Measurements from ENCODE around the gene SYNPO.

SYNPO gene, protein sequence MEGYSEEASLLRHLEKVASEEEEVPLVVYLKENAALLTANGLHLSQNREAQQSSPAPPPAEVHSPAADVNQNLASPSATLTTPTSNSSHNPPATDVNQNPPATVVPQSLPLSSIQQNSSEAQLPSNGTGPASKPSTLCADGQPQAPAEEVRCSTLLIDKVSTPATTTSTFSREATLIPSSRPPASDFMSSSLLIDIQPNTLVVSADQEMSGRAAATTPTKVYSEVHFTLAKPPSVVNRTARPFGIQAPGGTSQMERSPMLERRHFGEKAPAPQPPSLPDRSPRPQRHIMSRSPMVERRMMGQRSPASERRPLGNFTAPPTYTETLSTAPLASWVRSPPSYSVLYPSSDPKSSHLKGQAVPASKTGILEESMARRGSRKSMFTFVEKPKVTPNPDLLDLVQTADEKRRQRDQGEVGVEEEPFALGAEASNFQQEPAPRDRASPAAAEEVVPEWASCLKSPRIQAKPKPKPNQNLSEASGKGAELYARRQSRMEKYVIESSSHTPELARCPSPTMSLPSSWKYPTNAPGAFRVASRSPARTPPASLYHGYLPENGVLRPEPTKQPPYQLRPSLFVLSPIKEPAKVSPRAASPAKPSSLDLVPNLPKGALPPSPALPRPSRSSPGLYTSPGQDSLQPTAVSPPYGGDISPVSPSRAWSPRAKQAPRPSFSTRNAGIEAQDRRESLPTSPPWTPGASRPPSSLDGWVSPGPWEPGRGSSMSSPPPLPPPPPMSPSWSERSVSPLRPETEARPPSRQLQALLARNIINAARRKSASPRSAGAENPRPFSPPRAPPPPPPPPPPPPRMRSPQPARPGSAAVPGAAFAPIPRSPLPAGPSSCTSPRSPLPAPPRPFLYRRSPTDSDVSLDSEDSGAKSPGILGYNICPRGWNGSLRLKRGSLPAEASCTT

DNA sequence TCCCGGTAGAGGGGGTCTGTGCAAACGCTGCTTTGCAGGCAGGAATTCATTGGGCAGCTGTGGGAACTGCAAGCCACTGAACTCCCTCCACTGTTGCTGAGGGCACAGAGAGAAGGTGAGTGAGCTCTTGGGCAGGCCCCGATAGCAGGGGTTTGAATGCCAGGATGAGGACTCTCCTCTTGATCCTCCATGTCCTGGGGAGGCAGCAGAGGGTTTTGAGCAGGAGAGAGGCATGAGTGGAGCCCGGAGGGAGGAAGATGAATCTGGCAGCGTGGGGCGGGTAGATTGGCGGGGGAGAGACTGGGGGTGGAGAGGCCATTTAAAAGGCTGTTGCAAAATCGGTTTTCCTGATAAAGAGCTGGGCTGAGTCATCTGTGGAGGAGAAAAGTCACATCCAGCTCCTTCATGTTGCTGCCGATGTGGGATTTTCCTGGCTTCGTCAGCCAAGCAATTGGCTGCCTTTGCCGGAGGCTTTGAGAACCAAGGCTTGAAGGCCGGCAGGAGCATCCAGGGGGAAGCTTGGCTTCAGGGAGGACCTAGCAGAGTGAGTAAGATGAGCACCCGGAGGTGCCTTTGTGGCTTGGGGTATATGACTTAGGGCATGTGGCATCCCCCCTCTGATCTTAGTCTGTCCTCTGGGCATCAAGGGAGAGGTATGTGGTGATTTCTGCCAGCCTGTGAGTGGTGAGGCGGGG lies at the start of gene SYNPO:
SYNPO (plus strand) TSS at position 350 of the 695 bp plus-strand sequence. CDS start 7,616 bp downstream, outside the sequence.
- DNase-seq (ENCODE audit: low spot score): peak; percentile 78

DNA sequence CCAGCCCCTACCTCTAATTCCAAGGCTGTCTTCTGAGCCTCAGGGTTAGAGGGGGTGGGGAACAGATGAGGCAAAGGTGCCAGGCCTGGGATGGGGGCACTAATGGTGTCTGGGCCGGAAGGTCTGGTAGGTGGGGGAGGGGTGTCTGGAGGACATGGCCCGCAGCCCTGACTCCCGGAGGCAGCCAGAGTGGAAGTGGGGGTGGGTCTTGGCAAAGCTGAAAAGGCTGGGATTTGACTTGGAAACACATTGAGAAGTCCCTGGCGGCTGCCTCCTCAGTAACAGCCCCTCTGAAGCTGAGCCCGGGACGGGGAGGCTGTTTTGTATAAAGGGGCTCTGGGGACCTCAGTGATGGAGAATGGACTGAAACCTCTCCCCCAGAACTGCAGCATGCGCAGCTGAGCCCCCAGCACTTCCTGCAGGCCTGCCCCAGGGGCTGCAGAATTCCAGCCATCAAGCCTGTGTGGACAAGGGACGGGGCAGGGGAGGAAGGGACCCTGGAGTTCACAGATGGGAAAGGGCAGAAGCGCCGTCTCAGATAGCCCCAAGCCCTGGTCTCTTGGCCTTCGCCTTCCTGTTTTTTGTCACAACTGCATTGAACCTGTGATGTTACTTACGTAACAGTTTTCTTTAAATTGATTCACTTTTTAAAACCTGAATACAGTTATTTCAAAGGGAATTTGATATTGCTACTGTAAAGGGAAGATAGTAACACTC lies 49.3 kb upstream of the SYNPO start:
- DNase-seq (ENCODE audit: low spot score): no peak

DNA sequence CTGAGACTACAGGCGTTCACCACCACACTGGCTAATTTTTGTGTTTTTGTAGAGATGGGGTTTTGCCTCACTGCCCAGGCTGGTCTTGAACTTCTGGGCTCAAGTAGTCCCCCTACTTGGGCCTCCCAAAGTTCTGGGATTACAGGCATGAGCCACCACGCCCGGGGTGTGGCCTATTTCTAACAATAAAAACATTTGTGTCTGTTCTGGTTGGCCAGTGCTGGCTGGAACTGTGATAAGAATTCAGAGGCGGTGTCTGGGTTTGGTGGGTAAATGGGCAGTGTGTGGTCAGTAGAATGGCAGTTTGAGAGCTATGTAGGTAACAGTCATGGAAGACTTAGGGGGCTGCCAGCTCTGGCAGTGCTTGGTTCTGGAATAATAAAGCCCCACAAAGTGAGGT lies 46.9 kb upstream of the SYNPO start:
- DNase-seq (ENCODE audit: low spot score): no peak

DNA sequence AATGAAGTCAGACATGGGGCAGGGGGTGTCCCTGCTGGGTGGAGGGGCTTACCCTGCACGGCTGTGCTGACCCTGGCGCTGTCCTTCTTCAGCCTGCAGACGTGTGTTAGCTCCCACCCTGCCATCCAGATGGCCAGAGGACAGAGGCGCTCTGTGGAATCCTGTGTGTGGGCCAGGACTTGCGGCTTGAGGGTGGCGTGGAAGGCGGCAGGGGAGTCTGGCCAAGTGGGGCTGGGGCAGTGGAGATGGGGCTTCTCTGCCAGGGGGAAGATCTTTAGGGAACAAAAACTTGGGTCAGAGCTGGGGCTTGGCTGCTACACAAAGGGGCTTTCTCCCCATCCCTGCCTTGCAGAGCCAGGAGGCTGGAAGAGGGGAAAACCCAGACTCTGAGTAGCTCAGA lies 46.5 kb upstream of the SYNPO start:
- no peak for DNase-seq (ENCODE audit: low spot score)

DNA sequence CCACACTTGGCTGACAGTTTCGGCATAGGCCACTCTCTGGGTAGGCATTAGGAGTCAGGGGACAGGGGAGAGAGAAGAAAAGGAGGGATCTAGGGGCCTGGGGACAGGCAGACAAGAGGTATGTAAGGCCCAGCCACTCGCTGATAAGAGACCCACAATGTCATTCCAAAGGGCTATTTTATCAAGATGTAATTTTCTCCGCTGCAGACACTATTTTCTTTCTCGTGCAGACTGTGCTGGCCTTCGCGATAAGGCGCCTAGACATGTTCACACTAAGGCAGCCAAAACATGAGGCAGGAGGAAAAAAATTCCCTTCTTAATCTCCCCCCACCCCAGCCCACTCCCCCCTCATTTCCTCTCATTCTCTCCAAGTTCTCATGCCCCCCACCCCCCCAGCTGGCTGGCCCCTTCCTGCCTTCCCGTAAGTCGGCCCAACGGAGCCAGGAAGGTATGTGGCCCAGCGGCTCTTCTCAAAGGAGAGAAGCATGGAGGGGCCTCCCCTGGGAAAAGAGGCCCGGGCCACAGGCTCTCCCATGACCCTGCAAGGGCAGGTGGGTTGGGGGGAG lies 44.9 kb upstream of the SYNPO start:
- no peak for DNase-seq (ENCODE audit: low spot score)

DNA sequence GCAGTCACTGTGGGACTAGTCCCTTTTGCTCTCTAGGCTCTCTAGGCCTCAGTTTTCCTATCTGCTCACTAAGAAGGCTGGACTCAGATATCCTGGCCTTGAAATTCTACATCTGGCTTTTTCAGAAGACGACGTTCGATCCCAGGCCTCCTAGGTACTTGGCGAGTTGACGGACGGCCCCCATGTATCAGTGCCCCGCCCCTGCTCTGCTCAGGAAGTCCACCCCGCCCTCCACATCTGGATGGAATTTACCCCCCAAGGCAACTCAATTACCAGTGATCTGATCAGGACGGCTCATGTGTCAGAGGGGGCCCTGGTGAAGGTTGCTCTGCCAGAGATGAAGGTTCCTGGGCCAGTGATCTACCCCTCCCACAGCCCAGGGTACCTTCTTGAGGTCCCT lies 44.1 kb upstream of the SYNPO start:
- no peak for DNase-seq (ENCODE audit: low spot score)

DNA sequence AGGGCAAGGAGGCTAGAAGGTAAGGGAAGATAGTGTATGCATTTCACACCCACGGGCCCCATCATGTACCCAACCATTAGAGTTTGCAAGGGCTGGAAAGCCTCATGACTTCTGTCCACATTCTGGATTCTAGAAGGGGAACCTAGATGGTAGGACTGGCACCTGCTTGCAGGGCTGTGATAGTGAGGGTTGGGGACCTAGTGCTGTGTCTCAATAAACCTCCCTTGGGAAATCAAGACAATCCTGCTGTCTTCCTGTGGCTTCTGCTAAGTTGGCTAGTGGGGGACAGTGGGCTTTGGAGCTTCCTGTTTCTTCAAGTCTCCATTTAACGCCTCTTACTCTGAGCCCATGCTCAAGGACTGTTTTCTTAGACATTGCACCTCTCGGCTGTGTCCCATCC lies 43.6 kb upstream of the SYNPO start:
- no peak for DNase-seq (ENCODE audit: low spot score)

DNA sequence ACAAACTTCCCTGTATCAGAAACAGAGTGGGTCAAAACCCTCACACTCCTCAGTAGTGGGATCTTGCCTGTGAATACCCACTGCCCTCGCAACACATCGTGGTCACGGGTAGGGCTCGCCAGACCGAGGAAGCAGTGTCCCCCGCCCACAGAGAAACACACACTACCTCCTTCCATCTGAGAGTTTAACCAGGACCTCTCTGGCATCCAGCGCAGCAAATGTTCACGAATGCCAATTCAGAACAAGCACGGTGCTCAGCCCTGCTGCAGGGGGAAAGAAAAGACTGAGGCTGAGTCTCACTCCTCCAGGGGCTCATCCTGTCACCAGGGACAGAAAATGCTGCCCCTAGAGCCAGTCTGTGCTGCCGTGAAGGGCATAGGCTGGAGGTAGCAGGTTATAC lies 42.5 kb upstream of the SYNPO start:
- DNase-seq (ENCODE audit: low spot score): no peak

GRCh38 chr5:150598821-150599273 lies 41.6 kb upstream of the SYNPO start:
- peak; percentile 46 for DNase-seq (ENCODE audit: low spot score)

DNA sequence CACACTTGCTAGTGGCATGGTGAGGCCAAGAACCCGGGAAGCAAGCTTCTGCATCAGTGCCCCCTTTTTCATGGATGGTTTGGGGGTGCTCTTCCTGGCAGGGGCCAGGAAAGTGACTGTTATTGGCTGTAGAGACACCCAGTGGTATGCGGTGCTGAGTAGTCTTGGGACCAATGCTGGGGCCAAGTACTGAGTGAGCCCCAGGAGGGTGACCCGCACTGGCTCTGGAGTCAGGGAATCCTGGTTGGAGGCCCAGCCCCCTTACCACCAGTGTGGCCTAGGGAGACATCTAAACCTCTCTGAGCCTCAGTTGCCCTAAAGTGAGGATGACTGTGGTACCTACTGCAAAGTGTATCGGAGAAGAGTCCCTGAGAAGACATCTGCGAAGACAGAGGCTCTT lies 41.2 kb upstream of the SYNPO start:
- no peak for DNase-seq (ENCODE audit: low spot score)

DNA sequence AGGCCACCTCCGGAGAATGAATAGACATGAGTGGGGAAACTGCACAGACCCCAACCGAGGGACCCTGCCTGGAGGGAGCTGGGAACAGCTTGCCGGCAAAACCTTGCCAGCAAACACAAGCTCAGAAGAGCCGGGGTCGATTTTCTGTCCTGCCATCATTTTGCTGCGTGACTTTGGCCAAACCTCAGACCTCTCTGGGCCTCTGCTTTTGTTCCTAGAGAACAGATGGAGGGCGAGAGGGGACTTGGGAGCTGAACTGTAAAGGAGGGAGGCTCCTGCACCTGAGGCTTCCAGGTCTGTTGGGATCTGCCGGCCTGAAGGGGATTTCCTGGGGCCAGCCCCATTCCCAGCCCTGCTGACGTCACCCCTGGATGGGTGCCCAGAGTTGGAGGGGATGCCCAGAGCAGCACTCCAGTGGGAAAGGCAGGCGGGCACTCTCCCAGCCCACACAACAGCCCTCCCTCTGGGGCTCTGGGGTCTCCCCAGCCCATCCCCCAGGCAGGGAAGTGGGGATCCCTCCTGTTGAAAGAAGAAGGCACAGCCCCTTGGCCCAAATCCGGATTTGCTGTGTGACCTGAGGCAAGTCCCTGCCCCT lies 40.4 kb upstream of the SYNPO start:
- no peak for DNase-seq (ENCODE audit: low spot score)

DNA sequence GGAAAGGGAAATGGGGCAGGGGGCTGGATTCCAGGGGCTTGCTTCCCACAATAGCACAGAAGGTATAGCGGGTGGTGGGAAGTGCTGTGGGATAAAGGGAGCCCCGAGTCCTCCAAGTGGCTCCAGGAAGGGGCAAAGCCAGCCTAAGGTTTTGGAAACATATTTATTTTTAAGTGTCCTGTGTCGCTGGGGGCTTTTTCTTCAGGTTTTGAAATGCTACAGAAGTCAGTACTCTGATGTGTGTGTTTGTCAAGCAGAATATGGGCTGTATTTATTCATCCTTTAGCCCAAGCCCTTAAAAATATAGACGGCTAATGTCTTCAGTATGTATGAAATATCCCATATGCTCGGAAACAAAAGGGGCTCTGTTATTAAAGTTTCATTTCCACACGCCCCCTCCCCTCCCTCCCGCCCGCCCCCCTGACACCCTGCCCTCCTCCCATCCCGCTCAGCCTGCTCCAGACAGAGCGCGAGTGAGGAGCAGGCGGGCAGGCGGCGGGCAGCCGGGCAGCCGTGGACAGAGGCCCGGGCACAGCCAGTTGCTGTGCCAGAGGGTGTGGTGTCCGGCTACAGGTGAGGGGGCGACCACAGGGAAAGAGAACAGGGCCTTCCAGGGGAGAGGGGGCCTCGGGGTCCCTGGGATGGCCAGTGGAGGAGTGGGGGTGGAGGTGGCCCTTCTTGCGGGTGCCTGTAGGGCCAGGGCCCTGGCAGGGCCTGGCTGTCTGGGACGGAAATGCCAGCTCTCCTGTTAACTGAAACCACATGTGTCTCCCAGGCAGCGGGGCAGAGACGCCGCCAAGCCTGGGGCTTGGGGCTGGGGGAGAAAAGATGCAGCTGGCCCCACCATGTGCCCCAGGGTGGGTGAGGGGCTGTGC lies 39.6 kb upstream of the SYNPO start:
- DNase-seq (ENCODE audit: low spot score): no peak

- DNase-seq (ENCODE audit: low spot score): no peak
Observed at GRCh38 chr5:150601491-150602345, 38.7 kb upstream of the SYNPO start.

DNA sequence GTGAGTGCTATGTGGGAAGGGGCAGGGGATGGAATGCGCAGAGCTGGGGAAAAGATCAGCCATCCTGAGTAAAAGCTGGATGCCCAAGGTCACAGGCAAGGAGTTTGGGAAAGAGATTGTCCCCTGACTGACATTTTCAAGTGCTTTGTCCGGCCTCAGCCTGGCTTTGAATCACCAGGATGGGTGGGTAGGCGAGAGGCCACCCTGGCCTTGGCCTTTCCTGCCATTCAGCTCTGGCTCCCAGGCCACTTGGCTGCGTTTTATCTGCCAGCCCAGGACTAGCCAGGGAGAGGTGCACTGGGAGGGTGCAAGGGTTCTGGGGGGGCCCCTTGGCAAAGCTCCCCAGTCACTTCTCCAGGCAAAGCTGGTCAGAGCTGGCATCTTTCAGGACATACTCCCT lies 37.4 kb upstream of the SYNPO start:
- DNase-seq (ENCODE audit: low spot score): no peak

GRCh38 chr5:150603491-150603890 lies 37.0 kb upstream of the SYNPO start:
- DNase-seq (ENCODE audit: low spot score): no peak

GRCh38 chr5:150604010-150604409 lies 36.5 kb upstream of the SYNPO start:
- DNase-seq (ENCODE audit: low spot score): no peak

- no peak for DNase-seq (ENCODE audit: low spot score)
Observed at GRCh38 chr5:150604894-150605440, 35.5 kb upstream of the SYNPO start.

DNA sequence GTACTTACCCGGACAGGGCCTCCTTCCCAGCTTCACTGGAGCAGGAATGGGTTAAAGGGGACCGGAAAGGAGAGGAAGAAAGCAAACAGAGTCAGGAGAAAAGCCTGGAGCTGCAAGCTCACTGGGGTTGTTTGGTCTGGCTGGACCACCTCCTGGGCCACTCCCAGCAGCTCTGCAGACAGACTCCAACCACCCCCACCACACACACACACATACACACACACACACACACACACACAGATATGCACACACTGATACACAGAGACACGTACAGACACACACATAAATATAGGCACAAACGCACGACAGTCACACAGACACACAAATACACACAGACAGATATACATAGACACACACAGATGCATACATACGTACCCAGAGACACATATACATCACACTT lies 34.9 kb upstream of the SYNPO start:
- no peak for DNase-seq (ENCODE audit: low spot score)

GRCh38 chr5:150606476-150606875 lies 34.0 kb upstream of the SYNPO start:
- DNase-seq (ENCODE audit: low spot score): no peak

All from kidney capillary endothelial cell (primary cell).